NB4 (cell line): Measurements from ENCODE around the gene C17orf113.
"Not testable (repeated sequence)": the region's sequence is repeated elsewhere in the genome, so short reads cannot be mapped to it uniquely, and the experiment has no call there.

Source experiments
- POLR2A ChIP-seq: IDR thresholded peaks from 2 replicates; pipeline ENCODE4 v1.6.1; 2011; ENCODE audit warnings: mild to moderate bottlenecking; ENCODE audit not compliant: insufficient read length; ENCODE audit errors: extremely low read depth
- TF ChIP-seq, protein P1 (sequence below): IDR thresholded peaks from one replicate; pipeline ENCODE4 v1.5.1; 2012; ENCODE audit warnings: low read depth, low read length

DNA sequence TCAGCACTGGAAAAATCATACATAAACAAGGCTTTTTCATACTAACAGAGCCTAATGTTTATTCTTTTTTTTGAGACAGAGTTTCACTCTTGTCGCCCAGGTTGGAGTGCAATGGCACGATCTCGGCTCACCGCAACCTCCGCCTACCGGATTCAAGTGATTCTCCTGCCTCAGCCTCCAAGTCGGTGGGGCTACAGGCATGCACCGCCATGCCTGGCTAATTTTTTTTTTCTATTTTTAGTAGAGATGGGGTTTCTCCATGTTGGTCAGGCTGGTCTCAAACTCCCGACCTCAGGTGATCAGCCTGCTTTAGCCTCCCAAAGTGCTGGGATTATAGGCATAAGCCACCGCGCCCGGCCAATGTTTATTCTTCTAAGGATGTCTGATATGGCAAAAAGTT lies 36.7 kb downstream of the C17orf113 start:
- not testable (repeated sequence) for TF ChIP-seq POLR2A
- TF ChIP-seq, protein P1, sequence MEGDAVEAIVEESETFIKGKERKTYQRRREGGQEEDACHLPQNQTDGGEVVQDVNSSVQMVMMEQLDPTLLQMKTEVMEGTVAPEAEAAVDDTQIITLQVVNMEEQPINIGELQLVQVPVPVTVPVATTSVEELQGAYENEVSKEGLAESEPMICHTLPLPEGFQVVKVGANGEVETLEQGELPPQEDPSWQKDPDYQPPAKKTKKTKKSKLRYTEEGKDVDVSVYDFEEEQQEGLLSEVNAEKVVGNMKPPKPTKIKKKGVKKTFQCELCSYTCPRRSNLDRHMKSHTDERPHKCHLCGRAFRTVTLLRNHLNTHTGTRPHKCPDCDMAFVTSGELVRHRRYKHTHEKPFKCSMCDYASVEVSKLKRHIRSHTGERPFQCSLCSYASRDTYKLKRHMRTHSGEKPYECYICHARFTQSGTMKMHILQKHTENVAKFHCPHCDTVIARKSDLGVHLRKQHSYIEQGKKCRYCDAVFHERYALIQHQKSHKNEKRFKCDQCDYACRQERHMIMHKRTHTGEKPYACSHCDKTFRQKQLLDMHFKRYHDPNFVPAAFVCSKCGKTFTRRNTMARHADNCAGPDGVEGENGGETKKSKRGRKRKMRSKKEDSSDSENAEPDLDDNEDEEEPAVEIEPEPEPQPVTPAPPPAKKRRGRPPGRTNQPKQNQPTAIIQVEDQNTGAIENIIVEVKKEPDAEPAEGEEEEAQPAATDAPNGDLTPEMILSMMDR = not testable (repeated sequence)
